Measurements from ENCODE around the gene DNAH2.

DNA sequence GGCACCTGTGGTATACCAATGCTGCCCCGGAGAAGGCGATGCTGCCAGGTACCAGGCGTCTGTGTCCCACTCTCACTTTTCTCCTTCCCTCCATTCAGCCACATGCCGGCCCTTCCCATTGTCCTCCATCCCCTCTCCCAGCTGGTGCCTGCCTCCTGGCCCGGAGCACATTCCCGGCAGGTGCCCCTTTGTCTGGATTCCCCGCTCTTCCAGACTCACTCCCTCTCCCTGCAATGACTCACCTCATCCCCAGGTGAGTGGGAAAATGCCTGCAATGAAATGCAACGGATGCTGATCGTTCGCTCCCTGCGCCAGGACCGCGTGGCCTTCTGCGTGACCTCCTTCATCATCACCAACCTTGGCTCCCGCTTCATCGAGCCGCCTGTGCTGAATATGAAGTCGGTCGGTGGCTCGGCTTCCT, 106.0 kb downstream of the DNAH2 start:
- TF ChIP-seq, protein P1, sequence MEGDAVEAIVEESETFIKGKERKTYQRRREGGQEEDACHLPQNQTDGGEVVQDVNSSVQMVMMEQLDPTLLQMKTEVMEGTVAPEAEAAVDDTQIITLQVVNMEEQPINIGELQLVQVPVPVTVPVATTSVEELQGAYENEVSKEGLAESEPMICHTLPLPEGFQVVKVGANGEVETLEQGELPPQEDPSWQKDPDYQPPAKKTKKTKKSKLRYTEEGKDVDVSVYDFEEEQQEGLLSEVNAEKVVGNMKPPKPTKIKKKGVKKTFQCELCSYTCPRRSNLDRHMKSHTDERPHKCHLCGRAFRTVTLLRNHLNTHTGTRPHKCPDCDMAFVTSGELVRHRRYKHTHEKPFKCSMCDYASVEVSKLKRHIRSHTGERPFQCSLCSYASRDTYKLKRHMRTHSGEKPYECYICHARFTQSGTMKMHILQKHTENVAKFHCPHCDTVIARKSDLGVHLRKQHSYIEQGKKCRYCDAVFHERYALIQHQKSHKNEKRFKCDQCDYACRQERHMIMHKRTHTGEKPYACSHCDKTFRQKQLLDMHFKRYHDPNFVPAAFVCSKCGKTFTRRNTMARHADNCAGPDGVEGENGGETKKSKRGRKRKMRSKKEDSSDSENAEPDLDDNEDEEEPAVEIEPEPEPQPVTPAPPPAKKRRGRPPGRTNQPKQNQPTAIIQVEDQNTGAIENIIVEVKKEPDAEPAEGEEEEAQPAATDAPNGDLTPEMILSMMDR (IDR thresholded peaks at IDR 0.05; ENCODE audit: low read length): no peak
- TF ChIP-seq EZH2 (IDR thresholded peaks at IDR 0.05; ENCODE audit: borderline replicate concordance, low read length): no peak
